Loucy (cell line): ENCODE measurements around the gene TMEM86A.
"Not testable (repeated sequence)": the region's sequence is repeated elsewhere in the genome, so short reads cannot be mapped to it uniquely, and the experiment has no call there.

ENCODE experiments used
- H2AFZ ChIP-seq: fragments of 200-600 bp; sonication (generic); 2 replicates; pipeline ENCODE4 v1.6.0; 2016; ENCODE audit warnings: antibody characterized with exemption, mild to moderate bottlenecking, low read length, moderate library complexity
- H3F3A ChIP-seq: fragments of 200-600 bp; 2 replicates; pipeline ENCODE4 v1.6.0; 2016; ENCODE audit warnings: antibody characterized with exemption, low read depth, mild to moderate bottlenecking
- H3K27me3 ChIP-seq: fragments of 200-600 bp; sonication (generic); 2 replicates; pipeline ENCODE4 v1.6.1; 2014; ENCODE audit warnings: low read length, mild to moderate bottlenecking; ENCODE audit not compliant: insufficient read depth, poor library complexity, severe bottlenecking
- H3K36me3 ChIP-seq: fragments of 200-600 bp; sonication (generic); 2 replicates; pipeline ENCODE4 v1.6.1; 2016; ENCODE audit warnings: low read length; ENCODE audit not compliant: insufficient read depth
- H3K4me1 ChIP-seq: fragments of 200-600 bp; sonication (generic); 2 replicates; pipeline ENCODE4 v1.5.1; 2014; ENCODE audit warnings: low read length, mild to moderate bottlenecking; ENCODE audit not compliant: insufficient read depth, poor library complexity, severe bottlenecking
- H3K4me2 ChIP-seq: fragments of 200-600 bp; sonication (generic); 2 replicates; pipeline ENCODE4 v1.6.0; 2014; ENCODE audit warnings: antibody characterized with exemption, low read length, low read depth, mild to moderate bottlenecking; ENCODE audit not compliant: poor library complexity, severe bottlenecking
- H3K4me3 ChIP-seq: fragments of 200-600 bp; sonication (generic); 2 replicates; pipeline ENCODE4 v1.5.1; 2014; ENCODE audit warnings: low read length, mild to moderate bottlenecking, mixed read lengths; ENCODE audit not compliant: poor library complexity, severe bottlenecking
- H3K79me2 ChIP-seq: fragments of 200-600 bp; sonication (generic); 2 replicates; pipeline ENCODE4 v1.6.1; 2014; ENCODE audit warnings: low read length; ENCODE audit not compliant: insufficient read depth
- H3K9ac ChIP-seq: fragments of 200-600 bp; sonication (generic); 2 replicates; pipeline ENCODE4 v1.6.0; 2014; ENCODE audit warnings: mild to moderate bottlenecking, low read depth, low read length, moderate library complexity; ENCODE audit not compliant: poor library complexity, severe bottlenecking
- H3K9me2 ChIP-seq: fragments of 200-600 bp; sonication (generic); replicated peaks from 2 replicates; pipeline ENCODE4 v1.6.1; 2016; ENCODE audit warnings: low read depth, low read length, mixed read lengths
- H3K9me3 ChIP-seq: fragments of 200-600 bp; sonication (generic); 2 replicates; pipeline ENCODE4 v1.6.1; 2014; ENCODE audit warnings: mild to moderate bottlenecking, antibody characterized with exemption, low read length, low read depth; ENCODE audit not compliant: insufficient read depth
- H4K20me1 ChIP-seq: fragments of 200-600 bp; sonication (generic); 2 replicates; pipeline ENCODE4 v1.6.0; 2014; ENCODE audit warnings: antibody characterized with exemption, low read length, mild to moderate bottlenecking; ENCODE audit not compliant: insufficient read depth, poor library complexity, severe bottlenecking
- EZH2phosphoT487 ChIP-seq: fragments of 200-600 bp; IDR thresholded peaks from 2 replicates; pipeline ENCODE4 v1.6.1; 2018; ENCODE audit warnings: antibody characterized with exemption, mild to moderate bottlenecking, moderate library complexity, borderline replicate concordance
- TF ChIP-seq, protein P1 (sequence below): fragments of 200-600 bp; sonication (generic); conservative IDR thresholded peaks from 2 replicates; pipeline ENCODE4 v1.5.1; 2014; ENCODE audit warnings: mild to moderate bottlenecking, antibody characterized with exemption, low read length

The TMEM86A gene

GRCh38 chr11:18677560-18677959, 21.0 kb upstream of the TMEM86A start:
- no peaks in the 10 kb centered on the region for H4K20me1 ChIP-seq
- H3K36me3 ChIP-seq: no peaks in the 10 kb centered on the region
- no peak overlapping the region for H3K4me2 ChIP-seq
- H3K4me3 ChIP-seq: no peak overlapping the region
- no peaks in the 10 kb centered on the region for H3F3A ChIP-seq
- no peaks in the 10 kb centered on the region for H3K9me2 ChIP-seq
- H3K4me1 ChIP-seq: no peaks in the 10 kb centered on the region
- H2AFZ ChIP-seq: no peak overlapping the region
- TF ChIP-seq, protein P1, sequence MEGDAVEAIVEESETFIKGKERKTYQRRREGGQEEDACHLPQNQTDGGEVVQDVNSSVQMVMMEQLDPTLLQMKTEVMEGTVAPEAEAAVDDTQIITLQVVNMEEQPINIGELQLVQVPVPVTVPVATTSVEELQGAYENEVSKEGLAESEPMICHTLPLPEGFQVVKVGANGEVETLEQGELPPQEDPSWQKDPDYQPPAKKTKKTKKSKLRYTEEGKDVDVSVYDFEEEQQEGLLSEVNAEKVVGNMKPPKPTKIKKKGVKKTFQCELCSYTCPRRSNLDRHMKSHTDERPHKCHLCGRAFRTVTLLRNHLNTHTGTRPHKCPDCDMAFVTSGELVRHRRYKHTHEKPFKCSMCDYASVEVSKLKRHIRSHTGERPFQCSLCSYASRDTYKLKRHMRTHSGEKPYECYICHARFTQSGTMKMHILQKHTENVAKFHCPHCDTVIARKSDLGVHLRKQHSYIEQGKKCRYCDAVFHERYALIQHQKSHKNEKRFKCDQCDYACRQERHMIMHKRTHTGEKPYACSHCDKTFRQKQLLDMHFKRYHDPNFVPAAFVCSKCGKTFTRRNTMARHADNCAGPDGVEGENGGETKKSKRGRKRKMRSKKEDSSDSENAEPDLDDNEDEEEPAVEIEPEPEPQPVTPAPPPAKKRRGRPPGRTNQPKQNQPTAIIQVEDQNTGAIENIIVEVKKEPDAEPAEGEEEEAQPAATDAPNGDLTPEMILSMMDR: no peak
- TF ChIP-seq EZH2phosphoT487: no peak
- no peak overlapping the region for H3K9ac ChIP-seq
- no peaks in the 10 kb centered on the region for H3K9me3 ChIP-seq
- H3K79me2 ChIP-seq: no peaks in the 10 kb centered on the region
- H3K27me3 ChIP-seq: peaks cover 45% of the 10 kb centered on the region

- H3K9me3 ChIP-seq, H3K4me3 ChIP-seq, H3K4me2 ChIP-seq, H3K36me3 ChIP-seq, H4K20me1 ChIP-seq, H3K4me1 ChIP-seq, H3F3A ChIP-seq, H2AFZ ChIP-seq, H3K9me2 ChIP-seq, H3K79me2 ChIP-seq, H3K9ac ChIP-seq: not testable (repeated sequence)
- H3K27me3 ChIP-seq: peaks cover 11% of the 10 kb centered on the region
Observed at GRCh38 chr11:18681949-18682348, 16.6 kb upstream of the TMEM86A start.

DNA sequence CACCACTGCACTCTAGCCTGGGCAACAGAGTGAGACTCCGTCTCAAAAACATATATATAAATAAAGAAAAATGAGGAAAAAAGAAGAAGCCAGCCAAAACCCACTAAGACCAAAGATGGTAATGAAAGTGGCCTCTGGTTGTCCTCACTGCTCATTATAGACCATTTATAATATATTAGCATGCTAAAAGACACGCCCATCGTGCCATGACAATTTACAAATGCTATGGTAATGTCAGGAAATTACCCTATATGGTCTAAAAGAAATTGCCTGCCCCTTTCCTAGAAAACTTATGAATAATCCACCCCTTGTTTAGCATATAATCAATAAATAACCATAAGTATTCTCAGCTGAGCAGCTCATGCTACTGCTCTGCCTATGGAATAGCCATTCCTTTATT, 16.1 kb upstream of the TMEM86A start:
- Histone ChIP-seq H2AFZ (no peak overlapping the region), H3K4me2 (no peak overlapping the region), H3K27me3 (peaks cover 11% of the 10 kb centered on the region), H4K20me1 (no peaks in the 10 kb centered on the region), H3K9ac (no peak overlapping the region), H3F3A (no peaks in the 10 kb centered on the region), H3K4me3 (no peak overlapping the region), H3K9me2 (no peaks in the 10 kb centered on the region), H3K79me2 (no peaks in the 10 kb centered on the region), H3K9me3 (no peaks in the 10 kb centered on the region), H3K36me3 (no peaks in the 10 kb centered on the region), H3K4me1 (no peaks in the 10 kb centered on the region)
- no peak for TF ChIP-seq EZH2phosphoT487

- Histone ChIP-seq H3K9me3 (no peaks in the 10 kb centered on the region), H3F3A (no peaks in the 10 kb centered on the region), H3K9me2 (no peaks in the 10 kb centered on the region), H3K27me3 (peaks cover 5% of the 10 kb centered on the region), H3K79me2 (no peaks in the 10 kb centered on the region), H4K20me1 (no peaks in the 10 kb centered on the region), H2AFZ (no peak overlapping the region), H3K36me3 (no peaks in the 10 kb centered on the region), H3K9ac (no peak overlapping the region), H3K4me1 (no peaks in the 10 kb centered on the region), H3K4me3 (no peak overlapping the region), H3K4me2 (no peak overlapping the region)
- TF ChIP-seq, protein P1: no peak
- no peak for TF ChIP-seq EZH2phosphoT487
Observed at GRCh38 chr11:18684267-18684666, 14.3 kb upstream of the TMEM86A start.

DNA sequence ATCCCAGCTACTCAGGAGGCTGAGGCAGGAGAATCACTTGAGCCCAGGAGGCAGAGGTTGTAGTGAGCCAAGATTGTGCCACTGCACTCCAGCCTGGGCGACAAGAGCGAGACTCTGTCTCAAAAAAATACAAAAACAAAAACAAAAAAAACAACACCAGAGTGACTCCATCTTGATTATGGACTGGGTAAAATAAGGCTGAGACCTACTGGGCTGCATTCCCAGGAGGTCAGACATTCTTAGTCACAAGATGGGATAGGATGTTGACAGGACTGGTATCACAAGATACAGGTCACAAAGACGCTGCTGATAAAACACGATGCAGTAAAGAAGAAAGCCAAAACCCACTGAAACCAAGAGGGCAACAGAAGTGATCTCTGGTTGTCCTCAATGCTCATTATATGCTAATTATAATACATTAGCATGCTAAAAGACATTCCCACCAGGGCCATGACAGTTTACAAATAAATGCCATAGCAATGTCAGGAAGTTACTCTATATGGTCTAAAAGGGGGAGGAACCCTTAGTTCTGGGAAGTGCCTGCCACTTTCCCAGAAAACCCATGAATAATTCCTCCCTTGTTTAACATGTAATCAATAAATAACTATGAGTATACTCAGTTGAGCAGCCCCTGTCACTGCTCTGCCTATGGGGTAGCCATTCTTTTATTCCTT, 7.0 kb upstream of the TMEM86A start:
- H3K79me2 ChIP-seq, H3K36me3 ChIP-seq, H2AFZ ChIP-seq, H3K9ac ChIP-seq, H3K4me1 ChIP-seq, H3K4me2 ChIP-seq, H3K4me3 ChIP-seq, H3K9me3 ChIP-seq, H4K20me1 ChIP-seq, H3K9me2 ChIP-seq, H3F3A ChIP-seq, H3K27me3 ChIP-seq: not testable (repeated sequence)
